GM18502 (cell line): ENCODE results near the gene ZNF628.
A peak's percentile ranks its signal among the peaks of the same experiment; 100 is the strongest.

Source experiments
- ATAC-seq: cut with Tn5 transposase; IDR thresholded peaks from one replicate; pipeline ENCODE4 v1.9.1; 2021; ENCODE audit warnings: mild to moderate bottlenecking; ENCODE audit not compliant: unreplicated experiment, poor library complexity

The ZNF628 gene

DNA sequence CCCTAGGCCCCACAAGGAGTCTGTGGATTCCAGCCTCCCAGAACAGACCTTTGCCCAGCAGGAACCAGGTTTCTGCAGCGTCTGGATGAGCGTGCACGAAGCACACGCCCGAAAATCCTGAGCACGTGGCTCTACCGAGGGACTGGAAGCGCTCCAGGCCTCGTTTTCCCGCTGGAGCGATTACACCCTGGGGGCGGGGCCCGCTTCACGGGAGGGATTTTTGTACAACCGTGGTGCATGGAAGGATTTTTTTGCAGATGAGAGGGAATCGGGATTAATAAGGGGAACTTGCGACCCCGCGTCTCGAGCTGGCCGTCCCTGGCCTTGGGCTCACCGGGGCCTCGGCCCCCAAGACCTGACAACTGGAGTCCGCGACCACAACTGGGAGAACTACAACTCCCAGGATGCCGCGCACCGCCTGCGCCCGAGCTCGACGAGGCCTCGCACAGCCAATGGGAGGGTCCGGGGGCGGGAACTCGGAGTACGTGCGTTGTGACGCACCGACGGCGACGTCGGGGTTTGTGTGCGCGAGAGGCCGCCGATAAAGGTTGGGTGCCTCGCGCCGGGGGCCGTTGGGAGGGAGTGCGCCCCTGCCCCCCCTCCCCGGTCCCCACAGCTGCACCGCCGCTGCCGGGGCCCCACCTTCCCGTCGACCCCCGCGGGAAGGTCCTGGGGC lies at the start of gene ZNF628:
Gene ZNF628, plus strand, starts transcription at position 518 of the 676 bp plus-strand sequence. CDS start 3,294 bp downstream, outside the sequence.
- ATAC-seq = peak; percentile 90

DNA sequence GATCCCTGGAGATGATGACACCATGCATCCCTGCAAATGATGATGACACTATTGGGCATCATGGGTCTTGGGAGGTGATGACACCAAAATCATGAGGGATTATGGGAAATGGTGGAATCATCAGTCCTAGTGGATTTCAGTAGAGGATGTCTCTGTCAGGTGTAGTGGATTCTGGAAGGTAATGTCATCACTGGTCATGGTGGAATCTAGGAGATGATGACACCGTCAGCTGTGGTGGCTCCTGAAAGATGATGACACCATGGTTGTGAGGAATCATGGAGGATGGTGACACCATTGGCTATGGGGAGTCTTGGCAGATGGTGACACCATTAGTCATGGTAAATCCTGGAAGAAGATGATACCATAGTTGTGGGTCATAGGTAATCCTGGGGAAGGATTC lies 45.2 kb upstream of the ZNF628 start:
- ATAC-seq = no peak

DNA sequence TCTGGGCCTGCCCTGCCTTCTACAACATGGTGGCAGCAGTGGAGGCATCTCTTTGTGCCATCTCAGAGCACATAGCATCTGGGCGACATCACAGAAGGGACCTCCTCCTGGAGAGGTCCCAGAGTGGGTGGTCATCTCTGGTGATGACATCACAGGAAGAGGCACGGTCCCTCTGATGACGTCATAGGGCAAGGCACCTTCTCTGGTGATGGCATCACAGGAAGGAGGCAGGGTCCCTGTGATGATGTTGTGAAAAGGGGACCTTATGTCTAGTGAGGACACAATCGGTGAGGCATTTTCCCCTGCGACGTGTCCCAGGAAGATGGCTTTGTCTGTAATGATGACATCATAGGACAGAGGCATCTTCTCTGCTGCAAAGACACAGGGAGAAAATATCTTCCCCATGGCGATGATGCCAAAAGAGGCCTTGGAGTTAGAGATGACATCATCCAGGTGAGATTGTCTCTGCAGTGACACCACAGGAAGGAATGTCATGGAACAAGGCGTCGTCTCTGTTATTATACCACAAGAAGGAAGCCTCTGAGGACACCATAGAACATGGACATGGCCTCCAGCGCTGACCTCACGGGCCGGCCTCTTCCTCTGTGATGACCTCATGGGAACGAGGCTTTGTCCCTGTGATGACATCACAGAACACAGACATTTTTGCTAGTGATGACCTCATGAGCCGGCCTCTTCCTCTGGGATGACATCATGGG lies 44.0 kb upstream of the ZNF628 start:
- ATAC-seq = no peak

DNA sequence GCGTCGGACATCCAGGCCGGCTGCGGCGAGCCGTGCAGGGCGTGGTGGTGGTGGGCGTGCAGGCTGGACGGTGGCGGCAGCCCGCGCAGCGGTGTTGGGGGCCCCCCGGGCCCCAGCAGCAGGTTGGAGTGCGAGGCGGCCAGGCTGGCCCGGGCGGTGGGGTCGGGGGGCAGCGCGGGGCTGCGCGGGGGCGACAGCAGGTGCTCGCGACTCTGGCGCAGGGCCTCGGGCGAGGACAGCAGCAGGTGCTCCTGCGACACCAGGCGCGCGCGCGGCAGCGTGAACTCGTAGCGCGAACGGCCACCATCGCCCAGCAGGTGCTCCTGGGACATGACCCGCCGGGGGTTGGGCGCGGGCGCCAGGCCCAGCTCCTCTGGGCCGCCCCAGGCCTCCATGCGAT lies 43.1 kb upstream of the ZNF628 start:
- no peak for ATAC-seq

DNA sequence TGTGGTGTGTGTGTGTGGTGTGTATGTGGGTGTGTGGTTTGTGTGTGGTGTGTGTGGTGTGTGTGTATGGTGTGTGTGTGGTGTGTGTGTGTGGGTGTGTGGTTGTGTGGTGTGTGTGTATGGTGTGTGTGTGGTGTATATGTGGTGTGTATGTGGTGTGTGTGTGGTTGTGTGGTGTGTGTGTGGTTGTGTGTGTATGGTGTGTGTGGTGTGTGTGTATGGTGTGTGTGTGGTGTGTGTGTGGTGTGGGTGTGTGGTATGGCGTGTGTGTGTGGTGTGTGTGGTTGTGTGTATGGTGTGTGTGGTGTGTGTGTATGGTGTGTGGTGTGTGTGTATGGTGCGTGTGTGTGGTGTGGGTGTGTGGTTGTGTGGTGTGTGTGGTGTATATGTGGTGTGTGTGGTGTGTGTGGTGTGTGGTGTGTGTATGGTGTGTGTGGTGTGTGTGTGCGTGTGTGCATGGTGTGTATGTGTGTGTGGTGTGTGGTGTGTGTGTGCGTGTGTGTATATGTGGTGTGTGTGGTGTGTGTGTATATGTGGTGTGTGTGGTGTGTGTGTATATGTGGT lies 42.0 kb upstream of the ZNF628 start:
- no peak for ATAC-seq

DNA sequence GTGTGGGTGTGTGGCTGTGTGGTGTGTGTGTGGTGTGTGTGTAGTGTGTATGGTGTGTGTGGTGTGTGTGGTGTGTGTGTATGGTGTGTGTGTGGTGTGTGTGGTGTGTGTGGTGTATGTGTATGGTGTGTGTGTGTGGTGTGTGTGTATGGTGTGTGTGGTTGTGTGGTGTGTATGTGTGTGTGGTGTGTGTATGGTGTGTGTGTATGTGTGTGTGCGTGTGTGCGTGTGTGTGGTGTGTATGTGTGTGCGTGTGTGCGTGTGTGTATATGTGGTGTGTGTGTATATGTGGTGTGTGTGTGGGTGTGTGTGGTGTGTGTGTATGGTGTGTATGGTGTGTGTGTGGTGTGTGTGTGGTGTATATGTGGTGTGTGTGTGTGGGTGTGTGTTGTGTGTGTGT lies 41.4 kb upstream of the ZNF628 start:
- no peak for ATAC-seq

DNA sequence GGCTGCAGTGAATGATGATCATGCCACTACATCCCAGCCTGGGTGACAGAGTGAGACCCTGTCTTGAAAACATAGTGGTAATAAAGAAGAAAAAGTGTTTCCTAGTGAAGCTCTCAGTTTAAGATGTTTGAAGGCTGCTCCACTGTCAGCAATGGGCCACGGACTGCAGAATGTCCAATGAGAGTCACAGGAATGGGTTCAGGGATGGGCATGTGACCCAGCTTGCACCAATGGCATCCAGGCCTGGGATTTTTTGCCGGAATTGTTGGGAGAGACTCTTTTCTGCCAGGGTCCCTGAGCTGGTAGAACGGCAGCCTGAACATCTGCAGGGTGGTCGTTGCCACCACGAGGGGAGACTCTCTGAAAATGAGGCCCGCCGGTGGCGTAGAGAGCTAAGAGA lies 39.6 kb upstream of the ZNF628 start:
- ATAC-seq = no peak

DNA sequence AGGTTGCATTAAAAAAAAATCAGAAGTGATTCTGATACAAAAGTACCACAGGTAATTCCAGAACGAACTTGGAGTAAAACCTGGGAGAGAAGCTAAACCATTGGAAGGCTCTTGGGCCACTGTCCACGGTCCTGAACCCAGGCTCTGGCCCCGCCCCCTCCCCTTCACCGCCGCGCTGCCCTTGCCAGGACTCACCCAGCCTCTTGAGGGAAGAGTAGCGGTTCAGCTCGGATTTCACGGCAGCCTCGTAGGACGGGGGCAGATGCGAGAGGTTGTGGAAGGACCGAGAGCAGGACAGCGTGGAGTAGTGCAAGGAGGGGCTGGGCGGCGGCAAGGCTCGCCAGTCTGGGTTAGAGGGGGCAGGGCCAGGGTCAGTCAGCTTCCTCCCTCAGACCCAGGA lies 39.0 kb upstream of the ZNF628 start:
- ATAC-seq = no peak

DNA sequence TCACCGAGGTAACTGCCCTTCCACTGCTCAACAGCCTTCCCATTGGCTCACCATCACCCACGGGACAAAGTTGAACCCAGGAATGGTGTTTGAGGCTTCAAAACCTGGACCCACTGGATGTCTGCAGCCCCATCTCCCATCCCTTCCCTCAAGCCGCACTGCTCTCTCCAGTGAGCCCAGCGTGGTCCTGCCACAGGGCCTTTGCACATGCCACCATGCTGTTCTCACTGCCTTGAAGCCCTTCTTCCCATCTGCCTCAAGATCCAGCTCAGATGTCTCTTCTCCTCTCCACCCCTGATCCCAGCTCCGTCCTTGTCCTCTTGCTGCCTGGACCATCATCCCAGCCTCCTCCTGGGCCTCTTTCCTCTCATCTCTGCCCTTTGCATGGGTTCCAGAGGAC lies 37.4 kb upstream of the ZNF628 start:
- no peak for ATAC-seq

DNA sequence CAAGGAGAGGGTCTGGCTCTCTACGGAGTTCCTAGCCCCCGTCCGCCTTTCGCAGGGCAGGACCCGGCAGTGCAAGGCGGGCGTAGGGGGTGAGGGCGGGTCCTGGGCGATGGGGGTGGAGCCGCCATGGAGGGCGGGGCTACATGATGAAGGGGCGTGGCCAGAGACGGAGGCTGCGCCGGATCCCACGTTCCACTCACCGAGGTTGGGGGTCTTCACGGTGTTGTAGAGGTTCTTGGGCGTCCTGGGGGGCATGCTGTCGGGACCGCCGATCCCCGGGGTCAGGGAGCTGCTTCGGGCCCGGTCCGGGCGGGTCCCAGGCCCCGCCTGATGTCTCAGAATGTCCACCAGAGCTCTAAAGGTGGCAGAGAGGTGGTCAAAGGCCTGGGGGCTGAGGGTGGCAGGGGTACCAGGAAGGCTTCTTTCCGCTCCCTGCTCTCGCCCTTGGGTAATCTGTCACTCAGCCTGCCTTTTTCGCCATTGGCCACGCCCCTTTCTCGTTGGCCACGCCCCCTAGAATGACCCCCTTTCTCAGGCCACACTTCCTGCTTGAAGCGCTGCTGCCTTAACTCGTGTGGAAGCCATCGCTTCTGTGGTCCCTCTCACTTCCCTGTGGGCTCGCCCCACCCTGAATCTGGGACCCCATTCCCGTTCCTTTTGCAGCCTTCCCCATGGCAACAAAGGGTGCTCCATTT lies 35.9 kb upstream of the ZNF628 start:
- ATAC-seq = no peak

DNA sequence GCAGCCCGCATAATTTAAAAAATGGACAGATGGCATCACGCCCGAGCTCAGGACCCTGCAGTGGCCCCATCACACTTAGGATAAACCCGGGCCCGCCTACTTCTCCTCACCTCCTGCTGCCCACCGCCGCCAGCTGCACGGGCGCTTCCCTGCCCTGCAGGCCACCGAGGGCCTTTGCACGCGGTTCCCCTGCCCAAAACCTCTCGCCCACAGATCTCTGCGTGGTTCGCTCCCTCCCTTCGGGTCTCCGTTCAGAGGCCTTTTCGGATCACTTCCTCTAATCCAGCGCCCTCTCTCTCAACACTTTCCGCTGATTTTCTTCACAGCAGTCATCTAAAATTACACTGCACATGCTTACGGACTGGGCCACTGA lies 35.1 kb upstream of the ZNF628 start:
- no peak for ATAC-seq

DNA sequence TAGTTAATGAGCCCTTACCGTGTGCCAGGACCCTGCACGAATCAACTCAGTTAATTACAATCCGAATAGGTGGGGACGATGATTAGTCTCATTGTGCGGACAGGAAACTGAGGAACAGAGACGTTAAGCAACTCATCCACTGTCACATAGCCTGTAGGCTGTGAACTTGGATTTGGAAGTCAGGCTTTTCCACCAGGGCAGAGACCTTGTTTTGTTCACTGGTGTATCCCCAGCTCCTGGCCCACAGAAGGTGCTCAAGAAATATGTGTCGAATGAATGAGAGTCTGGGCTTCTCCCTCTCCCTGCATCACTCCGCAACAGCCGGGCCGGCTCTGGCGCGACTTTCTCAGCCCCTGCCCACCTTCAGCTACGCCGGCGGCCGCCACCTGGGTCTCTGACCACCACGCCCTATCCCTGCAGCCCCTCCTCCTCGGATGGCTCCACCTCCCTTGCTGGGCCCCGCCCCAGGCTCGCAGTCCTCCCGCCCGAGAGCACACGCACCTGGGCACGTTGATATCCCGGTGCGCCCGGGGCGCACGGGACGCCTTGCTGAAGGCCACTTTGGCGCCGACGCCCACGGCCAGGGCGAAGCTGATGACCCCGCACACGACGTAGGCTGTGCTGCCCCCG lies 34.6 kb upstream of the ZNF628 start:
- ATAC-seq = no peak

DNA sequence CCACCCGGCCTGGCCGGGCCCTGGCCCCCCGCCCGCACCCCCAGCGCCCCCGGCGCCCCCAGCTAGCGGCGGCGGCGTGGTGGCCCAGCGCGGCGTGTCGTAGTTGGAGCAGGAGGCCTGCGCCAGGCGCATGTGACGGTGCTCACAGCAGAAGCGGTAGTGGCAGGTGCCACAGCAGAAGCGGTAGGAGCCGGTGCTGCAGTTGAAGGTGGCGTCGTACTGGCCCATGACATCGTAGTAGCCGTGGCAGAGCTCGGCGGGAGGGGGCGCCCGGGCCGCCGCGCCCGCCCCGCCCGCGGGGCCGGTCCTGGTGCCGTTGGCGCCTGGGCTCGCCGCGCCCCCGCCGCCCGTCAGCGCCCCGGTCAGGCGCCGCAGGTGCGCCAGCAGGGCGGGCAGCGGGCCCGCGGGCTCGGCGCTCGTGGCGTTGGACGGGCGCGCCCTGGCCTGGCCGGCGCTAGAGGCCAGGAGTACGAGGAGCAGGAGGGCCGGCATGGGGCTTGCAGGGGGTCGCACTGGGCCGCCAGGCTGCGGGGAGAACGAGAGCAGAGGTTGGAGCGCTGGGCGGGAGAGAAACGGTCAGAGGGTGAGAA lies 34.0 kb upstream of the ZNF628 start:
- ATAC-seq = no peak

DNA sequence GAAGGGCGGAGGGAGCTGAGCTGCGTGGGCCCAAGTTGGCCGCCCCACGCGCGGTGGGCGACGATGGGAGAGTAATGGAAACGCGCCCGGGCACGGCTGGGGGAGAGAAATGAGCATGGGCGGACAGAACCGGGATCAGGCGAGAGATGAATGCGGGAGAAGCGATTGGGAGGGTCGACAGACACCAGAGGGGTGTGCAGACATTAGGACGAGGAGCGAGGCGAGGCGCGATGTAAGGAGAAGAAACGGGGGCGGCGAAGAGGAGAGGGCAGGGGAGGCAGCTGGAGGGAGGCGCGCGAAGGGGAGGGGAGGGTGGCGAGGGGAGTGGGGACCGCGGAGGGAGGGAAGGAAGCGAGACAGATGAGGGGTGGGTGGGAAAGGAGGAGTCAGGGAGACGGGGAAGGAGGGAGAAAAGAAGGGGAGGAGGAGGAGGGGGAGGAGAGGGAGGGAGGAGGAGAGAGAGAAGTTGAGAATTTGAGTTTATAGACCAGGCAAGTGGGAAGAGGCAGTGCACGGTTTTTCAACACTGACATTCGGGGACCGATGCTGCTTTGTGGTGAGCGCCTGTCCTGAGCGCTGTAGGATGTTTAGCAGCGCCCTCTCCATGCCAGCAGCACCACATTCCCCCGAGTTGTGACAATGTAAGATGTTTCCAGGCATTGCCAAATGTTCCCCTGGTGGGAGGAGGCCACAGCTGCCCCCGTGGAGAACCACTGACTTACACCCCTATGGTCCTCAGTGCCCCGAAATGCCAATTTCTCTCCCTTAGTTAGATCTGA lies 33.2 kb upstream of the ZNF628 start, which contains the start of gene SHISA7:
Gene SHISA7, minus strand, starts transcription at position 256 of the 779 bp plus-strand sequence. CDS start 437 bp downstream, outside the sequence.
- no peak for ATAC-seq

DNA sequence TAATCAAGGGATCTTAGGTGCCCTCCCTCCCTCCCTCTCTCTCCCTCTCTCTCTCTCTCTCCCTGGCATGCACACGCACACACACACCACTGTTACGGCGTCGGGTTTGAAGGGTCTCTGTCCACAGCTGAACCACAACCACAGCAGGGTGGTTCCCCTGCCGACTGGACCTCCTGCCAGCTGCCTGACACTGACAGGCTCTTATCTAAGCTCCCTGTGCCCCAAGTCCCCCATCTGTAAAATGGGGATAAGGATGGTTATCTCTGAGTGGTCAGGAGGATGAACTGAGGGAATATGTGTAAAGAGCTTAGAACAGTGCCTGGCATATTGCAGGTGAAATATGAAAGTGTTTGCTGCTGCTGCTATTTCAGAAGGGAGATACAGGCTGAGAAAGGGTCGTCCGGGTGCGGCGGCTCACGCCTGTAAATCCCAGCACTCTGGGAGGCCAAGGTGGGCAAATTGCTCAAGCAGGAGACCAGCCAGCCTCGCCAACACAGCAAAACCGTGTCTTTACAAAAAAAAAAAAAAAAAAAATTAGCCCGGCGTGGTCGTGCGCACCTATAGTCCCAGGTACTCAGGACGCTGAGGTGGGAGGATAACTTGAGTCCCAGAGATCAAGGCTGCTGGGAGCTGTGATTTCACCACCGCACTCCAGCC lies 32.5 kb upstream of the ZNF628 start:
- ATAC-seq = no peak

DNA sequence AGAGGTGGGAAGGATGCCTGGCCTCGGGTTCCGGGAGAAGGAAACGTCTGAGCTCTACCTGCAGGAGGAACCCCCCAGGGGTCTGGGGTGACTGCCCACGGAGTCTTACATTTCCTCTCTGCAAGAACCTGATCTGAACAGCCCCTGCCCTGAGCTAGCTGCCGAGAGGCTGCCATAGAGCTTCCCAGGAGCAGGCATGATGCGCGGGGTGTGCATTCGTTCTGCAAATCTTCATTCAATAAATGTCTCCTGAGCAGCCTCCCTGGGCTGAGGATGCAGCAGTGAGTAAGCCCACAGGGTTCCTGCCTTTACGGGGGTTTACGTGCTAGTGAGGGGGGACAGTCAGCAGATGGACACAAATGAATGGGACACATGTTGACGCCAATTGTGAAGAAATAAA lies 31.8 kb upstream of the ZNF628 start:
- ATAC-seq = no peak

DNA sequence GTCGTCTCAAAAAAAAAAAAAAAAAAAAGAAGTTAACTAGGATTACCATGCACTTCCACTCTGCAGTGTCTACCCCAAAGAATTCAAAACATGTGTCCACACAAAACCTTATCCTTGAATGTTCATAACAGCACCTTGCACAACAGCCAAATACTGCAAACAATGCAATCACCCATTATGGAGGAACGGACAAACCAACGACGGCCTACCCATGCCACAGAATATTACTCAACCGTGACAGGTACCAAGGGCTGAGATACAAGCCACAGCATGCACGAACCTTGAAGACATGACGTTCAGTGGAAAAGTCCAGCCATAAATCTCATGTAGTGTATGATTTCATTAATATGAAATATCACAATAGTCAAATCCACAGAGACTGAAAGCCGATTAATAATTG lies 30.4 kb upstream of the ZNF628 start:
- no peak for ATAC-seq

DNA sequence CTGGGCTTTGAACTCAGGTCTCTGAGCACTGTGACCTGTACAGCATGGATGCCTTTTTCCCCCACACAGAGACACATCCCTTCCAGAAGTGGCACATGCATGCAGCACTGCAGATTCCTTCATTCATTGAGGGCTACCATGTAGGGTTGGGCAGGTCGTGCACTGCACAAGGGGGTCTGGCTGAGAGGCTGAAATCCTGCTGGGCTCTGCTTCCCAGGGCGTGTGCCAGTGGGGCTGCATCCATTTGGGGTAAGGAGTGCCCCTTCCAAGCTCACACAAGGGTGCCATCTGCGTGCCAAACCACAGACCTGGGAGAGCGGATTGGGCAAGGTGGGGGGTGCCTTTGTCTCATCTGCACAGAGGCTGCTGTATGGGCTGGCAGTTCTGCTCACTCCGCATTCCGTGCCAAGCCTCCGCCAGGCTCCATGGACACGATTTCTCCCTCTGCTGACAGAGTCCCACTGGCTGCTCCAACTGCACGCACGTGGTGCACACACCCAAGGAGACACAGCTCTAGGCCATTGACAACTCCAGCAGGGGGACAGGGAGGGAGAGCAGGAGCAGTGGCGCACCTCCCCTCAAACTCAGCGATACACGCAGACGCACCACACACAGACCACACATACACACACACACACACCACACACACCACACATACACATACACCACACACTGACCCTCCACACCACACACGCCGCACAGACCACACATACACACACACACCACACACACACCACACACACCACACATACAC lies 28.8 kb upstream of the ZNF628 start:
- no peak for ATAC-seq
